Ovary (tissue), 3 donors: ENCODE measurements around the gene TXN2.

ENCODE experiments used
- CTCF ChIP-seq, 3 donors: fragments of 450-650 bp in 2 of 3; fragments of 200-600 bp in 1 of 3; IDR thresholded peaks; one replicate each; pipeline versions ENCODE4 v1.5.1 to v1.8.0; 2016 to 2022; ENCODE audit warnings: antibody characterized with exemption in 3 of 3, mild to moderate bottlenecking in 1 of 3
- POLR2A ChIP-seq: fragments of 450-650 bp; IDR thresholded peaks from one replicate; pipeline ENCODE4 v1.6.1; 2017; ENCODE audit warnings: antibody characterized with exemption, mild to moderate bottlenecking, moderate library complexity
- donor health status: DM: no; HTN: no; CAD: no.

GRCh38 chr22:36510966-36511881 lies 29.8 kb upstream of the TXN2 start:
- peak in 2 of 3 donors; percentile 25 to 42 for TF ChIP-seq CTCF (IDR thresholded peaks at IDR 0.05)
- no peak for TF ChIP-seq POLR2A
